Testis (tissue), 3 donors: ENCODE data around the gene MLN. TPM values are rescaled to one million over a fixed set of nuclear protein-coding genes. Genes with fewer than 3 reads are reported as not detected.

Experiments
- DNase-seq: peaks from one replicate; pipeline ENCODE4 v3.0.0-alpha.2; 2019
- H3K27ac ChIP-seq, 2 donors: fragments of 200-600 bp; sonication (generic); one replicate each; pipeline ENCODE4 v1.5.1; 2019
- H3K27me3 ChIP-seq: fragments of 200-600 bp; sonication (generic); one replicate; pipeline ENCODE4 v1.5.1; 2019
- H3K36me3 ChIP-seq: fragments of 200-600 bp; sonication (generic); one replicate; pipeline ENCODE4 v1.5.1; 2017; ENCODE audit warnings: low read depth; ENCODE audit errors: missing control alignments
- H3K4me1 ChIP-seq: fragments of 200-600 bp; sonication (generic); one replicate; pipeline ENCODE4 v1.5.1; 2019
- H3K4me3 ChIP-seq, 2 donors: fragments of 200-600 bp; sonication (generic); one replicate each; pipeline ENCODE4 v1.5.1; 2017 to 2019
- H3K9me3 ChIP-seq: fragments of 200-600 bp; sonication (generic); one replicate; pipeline ENCODE4 v1.5.1; 2017
- POLR2A ChIP-seq: fragments of 450-650 bp; IDR thresholded peaks from one replicate; pipeline ENCODE4 v1.6.1; 2017; ENCODE audit warnings: antibody characterized with exemption, mild to moderate bottlenecking, moderate library complexity
- WGBS, 2 donors: methylation state at CpG; one replicate each; pipeline ENCODE4 v1.1.5; 2018; 5-methylcytosine and 5-hydroxymethylcytosine counted together
- intact Hi-C: fragments of 100-400 bp; cut with DNase I; formaldehyde crosslinking; loops from one replicate; pipeline ENCODE4 v1.15.1; 2023; ENCODE audit warnings: low total_unique reads
- polyA plus RNA-seq: library from polyadenylated mRNA; stranded (reverse); fragments of 350-450 nt; fragmentation: Illumina TruSeq; extraction: RNeasy Lipid Tissue Mini Kit (QIAGEN cat#74804); gene quantifications from one replicate; pipeline ENCODE4 v1.2.3, GENCODE V29; 2014; ENCODE audit warnings: low read depth, low replicate concordance; ENCODE audit not compliant: insufficient read depth
- total RNA-seq, 2 donors: library from RNA; depleted of rRNA; stranded (reverse); fragments of >200 nt; gene quantifications; one replicate each; pipeline ENCODE4 v1.2.3, GENCODE V29; 2016
- TF ChIP-seq, protein P1 (sequence below), 3 experiments: fragments of 450-650 bp in 2 of 3; fragments of 200-600 bp in 1 of 3; sonication (generic) in 1 of 3; IDR thresholded peaks; one replicate each; pipeline ENCODE4 v1.5.1; 2016 to 2019; ENCODE audit warnings: antibody characterized with exemption in 3 of 3, mild to moderate bottlenecking in 2 of 3, moderate library complexity in 1 of 3

Gene MLN
- total and polyA plus RNA-seq, 3 donors from 2014 or later, result not detected

DNA sequence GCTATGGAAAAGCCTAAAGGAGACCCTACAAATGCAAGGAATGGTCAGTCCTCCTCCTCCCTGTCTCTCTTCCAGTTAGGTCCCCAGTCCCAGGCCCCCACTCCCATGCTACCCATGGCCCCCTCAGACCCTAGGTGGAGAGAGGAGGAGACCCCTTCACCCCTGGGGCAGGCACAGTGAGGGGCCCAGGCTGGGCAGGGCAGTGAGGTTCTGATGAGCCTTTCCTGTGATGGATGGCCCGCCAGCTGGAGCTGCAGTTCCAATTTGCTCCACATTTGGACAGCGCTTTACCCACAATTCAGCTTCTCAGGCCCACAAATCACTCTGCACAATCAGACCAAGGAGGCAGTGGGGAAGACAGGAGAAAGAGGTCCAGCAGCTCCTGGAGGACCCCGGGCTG, 37.3 kb upstream of the MLN start:
- Histone ChIP-seq H3K36me3 (no peaks in the 10 kb centered on the region), H3K4me3 (no peak overlapping the region), H3K27me3 (no peaks in the 10 kb centered on the region), H3K27ac (no peak overlapping the region), H3K4me1 (peaks cover 21% of the 10 kb centered on the region), H3K9me3 (no peaks in the 10 kb centered on the region)
- intact Hi-C loops, result no loop called here
- TF ChIP-seq POLR2A, result no peak
- TF ChIP-seq, protein P1, sequence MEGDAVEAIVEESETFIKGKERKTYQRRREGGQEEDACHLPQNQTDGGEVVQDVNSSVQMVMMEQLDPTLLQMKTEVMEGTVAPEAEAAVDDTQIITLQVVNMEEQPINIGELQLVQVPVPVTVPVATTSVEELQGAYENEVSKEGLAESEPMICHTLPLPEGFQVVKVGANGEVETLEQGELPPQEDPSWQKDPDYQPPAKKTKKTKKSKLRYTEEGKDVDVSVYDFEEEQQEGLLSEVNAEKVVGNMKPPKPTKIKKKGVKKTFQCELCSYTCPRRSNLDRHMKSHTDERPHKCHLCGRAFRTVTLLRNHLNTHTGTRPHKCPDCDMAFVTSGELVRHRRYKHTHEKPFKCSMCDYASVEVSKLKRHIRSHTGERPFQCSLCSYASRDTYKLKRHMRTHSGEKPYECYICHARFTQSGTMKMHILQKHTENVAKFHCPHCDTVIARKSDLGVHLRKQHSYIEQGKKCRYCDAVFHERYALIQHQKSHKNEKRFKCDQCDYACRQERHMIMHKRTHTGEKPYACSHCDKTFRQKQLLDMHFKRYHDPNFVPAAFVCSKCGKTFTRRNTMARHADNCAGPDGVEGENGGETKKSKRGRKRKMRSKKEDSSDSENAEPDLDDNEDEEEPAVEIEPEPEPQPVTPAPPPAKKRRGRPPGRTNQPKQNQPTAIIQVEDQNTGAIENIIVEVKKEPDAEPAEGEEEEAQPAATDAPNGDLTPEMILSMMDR (IDR thresholded peaks at IDR 0.05), result no peak
- DNase-seq, result no peak
- 89 to 94% methylated on average over 3 of the region's 3 CpGs for WGBS, 2 donors

DNA sequence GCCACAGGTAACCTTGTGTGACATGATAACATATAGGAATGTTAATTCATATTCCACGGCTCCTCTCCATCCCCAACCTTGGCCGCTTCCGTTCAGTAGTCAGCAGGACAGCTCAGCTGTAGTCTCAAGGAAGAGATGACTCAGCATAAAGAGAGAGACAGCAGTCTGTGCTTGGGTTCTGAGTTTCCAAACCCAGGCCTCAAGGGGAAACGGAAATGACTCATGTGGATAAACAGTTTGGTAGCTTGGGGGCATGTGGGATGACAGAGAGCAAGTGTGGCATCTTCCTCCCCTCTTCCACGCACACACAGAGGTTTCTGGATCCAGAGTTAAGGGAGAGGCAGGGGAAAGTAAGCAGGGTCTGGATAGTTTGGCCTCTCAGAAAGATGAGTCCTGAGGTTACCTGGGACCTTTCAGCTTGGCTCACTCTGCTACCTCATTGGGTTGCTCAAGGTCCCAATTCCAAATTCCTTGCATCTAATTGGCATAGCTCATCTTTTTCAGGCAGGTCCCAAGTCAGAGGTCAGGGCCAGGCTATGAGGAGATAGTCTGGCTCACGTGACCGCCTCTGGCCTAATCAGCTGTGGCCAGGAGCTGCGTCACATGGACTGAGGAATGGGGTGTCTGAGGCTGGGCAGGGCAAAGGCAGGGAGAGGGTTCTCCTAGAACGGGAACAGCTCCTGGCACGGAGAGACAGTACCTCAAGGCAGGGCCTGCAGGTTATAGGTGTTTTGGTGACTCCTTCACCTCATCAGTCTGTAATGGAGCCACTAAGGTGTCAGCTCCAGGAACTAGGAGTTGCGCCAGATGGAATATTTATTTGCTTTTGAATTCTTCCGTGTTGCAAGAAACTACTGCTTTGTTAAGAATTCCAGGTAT, 36.5 kb upstream of the MLN start:
- intact Hi-C loops, result no loop called here

DNA sequence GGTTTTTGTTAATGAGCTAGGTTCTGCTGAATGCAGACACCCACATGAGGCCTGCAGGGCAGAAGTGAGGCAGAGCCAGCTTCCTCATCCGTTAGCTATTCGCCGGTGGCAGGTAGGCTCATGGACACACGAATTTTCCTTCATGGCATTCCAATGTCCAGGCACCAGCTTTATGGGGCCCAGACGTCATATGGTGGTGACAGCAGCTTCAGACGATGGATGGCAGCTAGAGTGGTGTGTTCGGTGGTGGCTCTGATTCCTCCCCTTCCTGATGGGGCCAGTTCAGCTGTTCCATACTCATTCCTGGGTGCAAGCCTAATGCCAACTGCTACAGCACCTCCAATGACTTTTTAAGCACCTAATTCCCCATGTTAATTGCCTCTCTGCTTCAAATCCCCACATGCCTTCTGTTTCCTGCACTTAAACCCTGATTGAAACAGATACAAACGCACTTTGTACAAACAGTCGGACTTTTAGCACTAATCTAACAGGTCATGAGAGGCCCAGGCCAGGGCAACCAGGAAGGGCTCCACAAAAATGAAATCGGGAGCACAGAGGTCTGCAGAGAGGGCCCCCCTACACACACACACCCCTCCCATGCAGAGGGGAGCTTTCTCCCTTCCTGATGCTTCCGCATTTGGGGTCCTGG, 35.7 kb upstream of the MLN start:
- no peak for TF ChIP-seq POLR2A
- TF ChIP-seq, protein P1 (IDR thresholded peaks at IDR 0.05), result no peak
- Histone ChIP-seq H3K27me3 (no peaks in the 10 kb centered on the region), H3K4me1 (peaks cover 21% of the 10 kb centered on the region), H3K4me3 (no peak overlapping the region), H3K9me3 (no peaks in the 10 kb centered on the region), H3K27ac (no peak overlapping the region), H3K36me3 (no peaks in the 10 kb centered on the region)
- intact Hi-C loops, result no loop called here
- 73% methylated on average over 7 to 11 of the region's 11 CpGs for WGBS, 2 donors
- DNase-seq, result no peak

More for the DNA sequence above, 36.5 kb upstream of the MLN start:
- H3K4me3 ChIP-seq, result no peak overlapping the region
- H3K27ac ChIP-seq, result no peak overlapping the region
- H3K9me3 ChIP-seq, result no peaks in the 10 kb centered on the region
- WGBS, 2 donors, result 70 to 73% methylated on average over 12 of the region's 12 CpGs
- no peak for DNase-seq
- peaks cover 21% of the 10 kb centered on the region for H3K4me1 ChIP-seq
- H3K27me3 ChIP-seq, result no peaks in the 10 kb centered on the region
- H3K36me3 ChIP-seq, result no peaks in the 10 kb centered on the region
- TF ChIP-seq, protein P1 (IDR thresholded peaks at IDR 0.05), result no peak
- no peak for TF ChIP-seq POLR2A

DNA sequence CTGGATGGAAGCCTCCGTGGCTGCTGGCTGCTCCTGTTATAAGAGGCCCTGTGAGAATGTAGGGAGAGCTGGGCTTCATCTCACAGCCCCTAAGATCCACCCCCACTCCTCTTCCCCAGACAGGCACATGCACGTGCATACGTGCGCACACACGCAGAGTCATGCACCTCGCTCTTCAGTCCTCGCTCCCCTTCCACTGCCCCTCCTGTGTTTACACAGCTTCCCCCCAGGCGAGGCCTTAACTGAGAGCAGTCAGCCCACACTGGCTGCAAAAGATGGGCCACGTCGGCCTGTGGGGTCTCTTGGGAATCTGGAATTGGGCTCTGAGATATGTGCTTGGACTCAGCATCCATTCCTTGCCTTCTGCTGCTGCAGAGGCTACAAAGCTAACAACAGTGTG, 35.2 kb upstream of the MLN start:
- H3K27me3 ChIP-seq, result no peaks in the 10 kb centered on the region
- H3K4me3 ChIP-seq, result no peak overlapping the region
- no peak for DNase-seq
- 75 to 79% methylated on average over 10 of the region's 10 CpGs for WGBS, 2 donors
- intact Hi-C loops, result no loop called here
- H3K4me1 ChIP-seq, result peaks cover 21% of the 10 kb centered on the region
- no peak for TF ChIP-seq POLR2A
- TF ChIP-seq, protein P1 (IDR thresholded peaks at IDR 0.05), result no peak
- no peaks in the 10 kb centered on the region for H3K36me3 ChIP-seq
- no peaks in the 10 kb centered on the region for H3K9me3 ChIP-seq
- H3K27ac ChIP-seq, result no peak overlapping the region
